IPS-NIHi7 (cell line): ENCODE data around the gene SCN2B.

Source experiments
- DNase-seq: peaks from one replicate; pipeline ENCODE4 v3.0.0; 2012; ENCODE audit warnings: mixed read lengths; ENCODE audit errors: extremely low spot score

SCN2B gene

DNA sequence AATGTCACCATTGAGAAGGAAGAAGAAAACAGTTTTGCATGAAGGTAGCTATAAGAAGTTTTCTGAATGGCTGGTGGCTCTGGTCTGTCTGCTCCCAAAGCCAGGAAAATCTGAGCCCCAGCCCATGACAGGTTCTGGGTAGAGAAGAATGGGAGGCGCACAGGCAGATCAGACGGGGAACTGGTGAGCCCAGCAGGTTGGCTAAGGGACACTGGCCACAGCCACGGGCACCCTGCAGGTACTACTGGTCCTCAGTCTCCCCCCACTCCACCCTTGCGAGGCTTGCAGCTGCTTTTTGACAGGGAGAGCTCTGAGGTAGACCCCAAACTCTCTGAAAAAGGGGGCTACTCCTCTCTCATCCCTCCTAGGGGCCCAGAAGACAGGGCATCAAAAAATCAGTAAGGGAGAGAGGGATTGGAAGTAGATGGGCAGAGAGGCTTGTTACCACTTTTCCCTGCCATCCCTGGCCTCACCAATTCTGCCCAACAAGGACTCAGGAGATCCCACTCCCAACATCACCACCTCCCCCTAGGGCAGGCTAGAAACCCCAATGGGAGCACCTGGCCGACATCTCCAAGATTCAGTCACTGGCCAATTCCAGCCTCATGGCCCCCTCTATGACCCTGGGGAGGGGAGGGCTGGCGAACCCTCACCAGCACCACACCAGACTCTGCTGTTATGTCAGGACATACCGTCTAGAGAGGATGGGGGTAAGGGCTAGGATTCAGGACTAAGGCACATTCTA is 41.2 kb downstream of the SCN2B start:
- no peak for DNase-seq

DNA sequence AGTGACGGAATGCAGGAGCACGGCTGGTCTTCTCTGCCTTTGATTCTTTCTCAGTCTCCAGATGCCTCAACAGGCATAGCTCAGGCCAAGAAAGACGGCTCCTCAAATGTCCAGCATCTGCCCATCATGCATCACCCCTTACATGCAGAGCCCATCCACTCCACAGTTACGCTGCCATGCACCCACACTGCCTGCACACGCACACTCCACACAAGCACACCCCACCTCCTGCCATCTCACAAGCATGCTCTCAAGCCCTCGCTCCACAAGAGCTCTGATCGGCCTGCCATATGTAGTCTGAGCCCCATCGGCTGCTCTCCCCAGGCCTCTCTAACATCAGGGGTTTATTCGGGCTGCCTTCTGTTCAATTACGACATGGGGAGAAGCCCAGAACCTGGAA is 42.6 kb downstream of the SCN2B start:
- no peak for DNase-seq

DNA sequence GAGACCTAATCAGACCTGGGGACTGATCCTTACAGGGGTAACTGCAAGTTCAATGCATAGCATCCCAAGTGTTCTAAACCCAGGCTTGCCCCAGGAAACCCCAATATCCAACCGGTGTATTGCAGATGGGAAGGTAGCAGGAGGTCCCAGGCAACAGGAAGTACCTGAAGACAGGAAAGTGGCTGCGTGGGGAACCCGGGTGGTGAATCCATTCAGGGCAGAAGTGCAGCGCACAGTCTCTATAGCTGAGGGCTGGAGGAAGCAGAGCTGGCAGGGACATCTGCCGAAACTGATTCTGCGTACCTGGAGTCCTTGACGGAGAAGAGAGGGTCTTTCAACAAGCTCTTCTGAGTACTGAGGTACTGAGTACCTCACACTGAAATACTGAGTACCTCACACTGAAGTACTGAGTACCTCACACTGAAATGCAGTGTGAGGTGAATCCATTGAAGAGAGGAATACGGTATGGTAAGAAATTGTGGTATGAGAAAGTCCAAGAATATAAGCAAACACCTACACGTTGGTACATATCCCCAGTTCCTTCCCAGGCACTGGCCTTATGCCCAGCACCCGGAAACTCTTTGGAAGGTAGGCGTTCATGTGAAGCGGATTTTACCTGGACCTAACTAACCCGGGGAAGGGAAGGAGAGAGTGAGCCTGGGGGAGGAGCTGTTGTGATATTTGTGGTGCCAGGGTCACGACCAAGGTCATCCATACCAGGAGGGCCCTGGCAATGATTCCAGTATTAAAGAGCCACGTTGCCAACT is 43.9 kb downstream of the SCN2B start:
- no peak for DNase-seq

DNA sequence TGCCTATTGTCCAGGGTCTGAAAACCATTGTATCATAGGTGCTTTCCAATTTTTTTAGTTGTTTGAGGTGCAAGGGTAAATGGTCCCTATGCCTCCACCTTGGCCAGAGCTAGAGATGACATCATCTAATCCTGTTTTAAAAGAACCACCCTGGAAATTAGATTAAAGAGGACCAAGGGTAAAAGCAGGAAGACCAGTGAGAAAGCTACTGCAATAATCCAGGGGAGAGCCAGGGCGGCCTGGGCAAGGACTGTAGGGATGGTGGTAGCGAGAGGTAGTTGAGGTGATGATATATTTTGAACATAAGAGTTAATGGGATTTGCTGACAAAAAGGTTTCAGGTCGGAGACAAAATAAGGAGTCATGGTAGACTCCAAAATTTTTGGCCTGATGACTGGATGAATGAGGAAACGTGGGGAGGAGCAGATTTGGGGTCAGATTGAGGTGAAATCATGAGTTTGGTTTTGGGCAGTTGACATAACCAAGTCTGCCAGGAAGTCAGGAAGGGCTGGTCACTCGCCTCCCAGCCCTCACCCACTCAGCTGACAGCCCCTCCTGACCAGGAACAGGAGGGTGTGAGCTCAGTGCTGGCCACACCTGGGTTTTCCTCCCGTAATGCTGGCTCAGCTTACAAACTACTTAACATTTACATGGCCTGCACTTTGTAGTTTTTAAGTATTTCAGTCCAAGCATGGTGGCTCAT is 46.8 kb downstream of the SCN2B start:
- DNase-seq = no peak

DNA sequence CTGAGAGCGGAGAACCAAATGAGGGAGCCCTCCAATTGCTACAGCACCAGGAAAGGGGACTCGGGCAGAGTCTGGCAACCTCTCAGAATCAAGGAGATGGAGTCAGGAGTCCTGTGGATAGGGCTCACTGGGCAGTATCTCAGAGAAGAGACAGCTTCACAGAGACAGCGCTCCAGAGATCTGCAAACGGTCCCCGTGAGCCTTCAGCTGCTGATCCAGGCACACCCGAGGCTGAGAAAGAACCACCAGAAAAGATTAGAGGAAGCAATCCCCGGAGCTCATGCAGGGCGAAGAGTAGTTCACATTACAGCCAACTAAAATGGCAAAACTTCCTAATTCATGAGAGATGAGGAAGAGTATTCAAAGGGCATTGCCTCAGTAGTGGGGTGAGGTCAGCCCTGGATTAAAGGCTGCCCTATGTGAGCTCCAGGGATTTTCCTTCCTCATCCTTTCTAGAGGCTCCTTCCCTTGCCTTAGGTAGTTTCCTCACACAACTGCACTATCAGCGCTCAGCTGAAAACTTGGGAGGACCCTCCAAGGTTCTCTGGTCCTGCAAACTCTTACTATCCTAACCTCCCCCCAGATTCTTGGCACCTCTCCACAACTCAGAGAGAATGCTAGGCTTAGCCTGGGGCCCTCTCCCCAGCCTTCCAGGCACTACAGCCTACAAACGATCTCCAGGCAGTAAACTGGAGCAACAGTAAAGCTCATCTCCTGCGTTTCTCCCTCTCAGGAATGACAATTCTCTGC is 47.5 kb downstream of the SCN2B start:
- DNase-seq = no peak

DNA sequence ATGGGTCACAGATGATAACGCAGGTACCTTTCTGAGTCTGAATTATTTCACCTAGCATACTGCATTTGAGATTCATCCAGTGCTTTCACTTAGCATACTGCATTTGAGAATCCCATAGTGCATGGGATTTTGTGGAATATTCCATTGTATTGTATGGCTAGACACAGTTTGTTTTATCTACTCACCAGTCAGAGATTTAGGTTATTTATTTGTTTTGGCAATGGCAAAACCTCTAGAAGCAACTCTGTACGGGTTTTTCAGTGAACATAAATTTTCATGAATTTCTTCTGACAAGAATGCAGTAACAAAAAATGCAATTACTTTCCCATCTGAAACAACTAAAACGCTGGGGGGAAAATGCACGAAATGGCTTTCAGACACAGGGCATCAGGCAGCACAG is 48.1 kb downstream of the SCN2B start:
- no peak for DNase-seq

DNA sequence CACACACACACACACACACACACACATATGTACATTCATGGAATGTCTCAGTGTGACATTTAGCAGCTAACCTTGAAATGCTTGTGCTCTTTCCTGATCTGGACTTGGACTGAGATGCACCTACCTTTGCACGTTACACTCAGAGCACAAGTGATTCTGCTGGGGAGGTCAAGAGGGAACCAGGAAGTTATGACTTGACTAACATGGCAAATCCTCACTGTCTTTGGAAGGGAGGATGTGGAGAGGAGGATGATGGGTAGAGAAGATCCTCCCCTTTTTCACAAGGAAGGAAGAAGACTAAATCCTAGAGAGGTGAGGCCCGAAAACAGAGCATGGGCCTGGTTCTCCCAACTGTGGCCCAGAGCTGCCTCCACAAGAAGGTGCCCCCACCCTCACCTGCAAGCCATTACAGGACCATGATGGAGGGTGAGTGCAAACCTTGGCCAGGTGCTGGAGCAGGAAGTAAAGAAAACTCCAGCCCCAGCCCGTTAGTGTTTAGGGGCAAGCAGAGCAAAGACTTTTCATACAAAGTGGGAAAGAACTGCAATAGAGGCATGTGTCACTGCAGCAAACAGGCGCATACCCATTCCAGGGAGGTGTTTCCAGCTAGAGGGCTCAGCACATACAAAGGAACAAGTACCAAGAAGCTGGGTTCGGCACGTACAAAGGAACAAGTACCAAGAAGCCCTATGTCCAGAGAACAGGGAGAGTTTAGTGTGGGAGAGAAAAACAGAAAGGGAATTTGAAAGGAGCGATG is 50.2 kb downstream of the SCN2B start:
- no peak for DNase-seq

DNA sequence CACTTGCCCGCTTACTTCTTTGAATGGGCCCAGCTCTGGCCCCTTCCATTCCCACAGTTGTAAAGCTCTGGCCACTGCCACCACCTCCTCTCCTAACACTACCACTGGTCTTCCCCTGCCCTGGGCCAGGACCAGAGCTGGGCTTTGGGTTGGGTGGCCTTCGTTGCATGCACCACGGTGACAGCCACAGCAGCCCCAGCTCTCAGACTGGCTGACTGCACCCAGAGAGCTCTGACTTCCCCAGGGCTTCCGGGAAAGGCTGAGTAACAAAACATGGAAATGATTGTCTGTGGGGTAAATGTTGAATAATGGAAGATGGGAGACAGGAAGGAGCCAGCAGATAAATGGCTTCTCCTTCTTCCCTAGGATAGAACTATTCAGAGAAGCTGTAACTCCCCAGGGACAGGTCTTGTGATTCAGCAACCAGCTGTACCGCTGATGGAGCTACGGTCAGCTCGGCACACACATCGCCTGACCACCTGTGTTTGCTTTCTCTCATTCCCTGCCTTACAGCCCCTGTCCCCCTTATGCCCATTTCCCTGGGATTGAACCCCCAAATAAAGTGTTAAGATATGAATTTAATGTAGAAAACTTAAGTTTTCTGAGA is 51.4 kb downstream of the SCN2B start:
- DNase-seq = no peak

DNA sequence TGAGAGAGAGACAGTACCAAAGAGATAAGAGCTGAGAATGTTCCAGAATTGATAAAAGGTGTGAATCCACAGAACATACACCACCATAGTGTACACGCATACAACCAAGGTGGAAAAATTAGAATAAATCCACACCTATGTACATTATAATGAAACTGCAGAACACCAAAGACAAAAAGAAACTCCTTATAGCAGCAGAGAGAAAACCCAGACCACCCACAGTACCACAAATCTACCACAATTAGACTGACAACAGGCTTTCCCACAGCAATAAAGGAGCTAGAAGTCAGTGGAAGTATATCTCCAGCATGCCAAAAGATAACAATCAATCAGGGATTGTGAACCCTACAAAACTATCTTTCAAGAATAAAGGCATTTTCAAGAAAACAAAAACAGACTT is 55.6 kb downstream of the SCN2B start:
- DNase-seq = no peak

DNA sequence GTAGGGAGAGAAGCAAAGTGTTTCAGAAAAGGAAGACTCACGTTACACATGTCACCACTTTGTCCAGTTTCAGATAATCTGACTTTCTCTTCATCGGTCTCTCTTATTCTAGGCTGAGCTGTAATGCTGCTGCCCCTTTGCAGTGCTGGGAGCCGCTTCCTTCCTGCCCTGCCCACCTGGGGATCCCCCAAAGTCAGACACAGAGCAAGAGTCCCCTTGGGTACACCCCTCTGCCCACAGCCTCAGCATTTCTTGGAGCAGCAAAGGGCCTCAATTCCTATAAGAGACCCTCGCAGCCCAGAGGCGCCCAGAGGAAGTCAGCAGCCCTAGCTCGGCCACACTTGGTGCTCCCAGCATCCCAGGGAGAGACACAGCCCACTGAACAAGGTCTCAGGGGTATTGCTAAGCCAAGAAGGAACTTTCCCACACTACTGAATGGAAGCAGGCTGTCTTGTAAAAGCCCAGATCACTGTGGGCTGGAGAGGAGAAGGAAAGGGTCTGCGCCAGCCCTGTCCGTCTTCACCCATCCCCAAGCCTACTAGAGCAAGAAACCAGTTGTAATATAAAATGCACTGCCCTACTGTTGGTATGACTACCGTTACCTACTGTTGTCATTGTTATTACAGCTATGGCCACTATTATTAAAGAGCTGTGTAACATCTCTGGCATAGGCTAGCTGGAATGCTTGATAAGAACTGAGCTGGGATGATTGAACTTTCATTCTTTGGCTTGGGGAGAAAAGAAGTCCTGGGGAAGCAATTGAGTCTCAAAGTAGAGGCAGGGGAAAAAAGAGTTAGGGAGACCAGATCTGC is 58.4 kb downstream of the SCN2B start:
- no peak for DNase-seq

DNA sequence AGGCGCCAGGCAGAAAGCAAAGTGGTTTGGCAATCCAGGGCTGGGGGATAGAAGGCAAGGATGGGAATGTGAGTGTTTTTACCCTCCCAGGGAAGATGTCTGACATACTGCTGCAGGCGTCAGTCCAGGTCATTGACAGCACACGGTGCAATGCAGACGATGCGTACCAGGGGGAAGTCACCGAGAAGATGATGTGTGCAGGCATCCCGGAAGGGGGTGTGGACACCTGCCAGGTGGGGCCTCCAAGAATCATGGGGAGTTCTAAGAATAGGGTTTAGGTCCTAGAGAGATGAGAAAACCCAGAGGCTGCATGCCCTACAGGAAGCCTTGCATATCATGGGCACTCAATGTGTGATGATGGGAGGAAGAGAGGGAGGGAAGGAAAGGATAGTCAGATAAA is 61.4 kb downstream of the SCN2B start:
- no peak for DNase-seq

DNA sequence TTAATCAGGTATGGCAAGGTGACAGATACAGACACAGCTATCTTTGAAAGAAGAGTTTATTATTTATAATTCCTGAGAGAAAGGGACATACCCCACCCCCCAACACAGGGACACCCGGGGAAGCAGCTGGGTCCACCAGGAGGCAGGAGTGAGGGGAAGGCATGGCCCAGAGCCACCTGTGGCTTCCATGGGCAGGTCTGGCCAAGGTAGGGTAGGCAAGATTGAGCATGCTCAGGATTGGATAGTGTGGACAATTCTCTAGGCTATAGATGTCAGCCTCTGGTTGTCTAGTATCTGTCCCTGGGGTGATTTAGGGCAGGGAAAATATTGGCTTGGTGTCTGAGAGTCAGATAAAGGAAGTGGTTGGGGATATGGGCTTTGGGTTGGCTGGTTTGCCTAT is 62.2 kb downstream of the SCN2B start:
- DNase-seq = no peak

DNA sequence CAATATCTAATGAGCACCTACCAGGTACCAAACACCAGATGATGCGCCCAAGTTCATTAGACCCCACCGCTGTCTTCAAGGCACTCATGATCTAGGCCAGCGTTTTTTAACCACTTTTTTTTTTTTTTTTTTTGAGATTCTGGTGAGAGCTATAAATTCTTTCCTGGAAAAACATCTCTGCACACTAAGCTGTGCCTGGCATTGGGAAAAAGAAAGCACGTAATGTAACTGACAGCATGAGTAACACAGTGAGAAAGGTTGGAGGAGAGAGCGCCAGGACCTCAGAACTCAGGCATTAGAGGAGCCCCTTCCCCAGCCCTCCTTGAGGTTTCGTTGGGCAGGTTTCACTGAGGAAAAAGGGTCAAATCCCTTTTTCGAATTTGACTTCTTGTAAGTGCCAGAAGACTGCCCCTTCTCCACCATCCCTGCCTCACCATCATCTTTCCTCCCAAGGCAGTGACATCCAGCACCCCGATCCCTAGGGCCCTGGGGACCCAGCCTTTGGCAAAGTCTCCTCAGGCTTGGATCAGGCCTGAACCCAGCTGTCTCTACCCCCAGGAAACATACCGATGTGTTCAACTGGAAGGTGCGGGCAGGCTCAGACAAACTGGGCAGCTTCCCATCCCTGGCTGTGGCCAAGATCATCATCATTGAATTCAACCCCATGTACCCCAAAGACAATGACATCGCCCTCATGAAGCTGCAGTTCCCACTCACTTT is 63.6 kb downstream of the SCN2B start:
- no peak for DNase-seq
